ENCODE measurements around the gene DNAH8.

The DNAH8 gene

GRCh38 chr6:38837101-38837500 lies 122.0 kb downstream of the DNAH8 start:
- no peaks in the 10 kb centered on the region for H3K9me3 ChIP-seq (ENCODE audit: control insufficient read depth, insufficient read depth, low read length)
- no peaks in the 10 kb centered on the region for H3K36me3 ChIP-seq (ENCODE audit: insufficient read depth, low read length)
- H3K4me1 ChIP-seq (ENCODE audit: insufficient read depth, low read length): no peaks in the 10 kb centered on the region
- no peak overlapping the region for H3K9ac ChIP-seq (ENCODE audit: low read depth, low read length)

GRCh38 chr6:38843798-38844197 lies 128.7 kb downstream of the DNAH8 start:
- H3K9ac ChIP-seq (ENCODE audit: low read depth, low read length): no peak overlapping the region
- H3K4me1 ChIP-seq (ENCODE audit: insufficient read depth, low read length): no peaks in the 10 kb centered on the region
- H3K36me3 ChIP-seq (ENCODE audit: insufficient read depth, low read length): no peaks in the 10 kb centered on the region
- H3K9me3 ChIP-seq (ENCODE audit: control insufficient read depth, insufficient read depth, low read length): no peaks in the 10 kb centered on the region

- Histone ChIP-seq H3K36me3 (ENCODE audit: insufficient read depth, low read length) (no peaks in the 10 kb centered on the region), H3K4me1 (ENCODE audit: insufficient read depth, low read length) (no peaks in the 10 kb centered on the region), H3K9me3 (ENCODE audit: control insufficient read depth, insufficient read depth, low read length) (no peaks in the 10 kb centered on the region), H3K9ac (ENCODE audit: low read depth, low read length) (no peak overlapping the region)
Observed at GRCh38 chr6:38845931-38846330, 130.8 kb downstream of the DNAH8 start.

- no peaks in the 10 kb centered on the region for H3K36me3 ChIP-seq (ENCODE audit: insufficient read depth, low read length)
- H3K9me3 ChIP-seq (ENCODE audit: control insufficient read depth, insufficient read depth, low read length): no peaks in the 10 kb centered on the region
- H3K9ac ChIP-seq (ENCODE audit: low read depth, low read length): no peak overlapping the region
- H3K4me1 ChIP-seq (ENCODE audit: insufficient read depth, low read length): no peaks in the 10 kb centered on the region
Observed at GRCh38 chr6:38846361-38846760, 131.2 kb downstream of the DNAH8 start.

- Histone ChIP-seq H3K36me3 (ENCODE audit: insufficient read depth, low read length) (no peaks in the 10 kb centered on the region), H3K4me1 (ENCODE audit: insufficient read depth, low read length) (no peaks in the 10 kb centered on the region)
Observed at GRCh38 chr6:38846844-38847243, 131.7 kb downstream of the DNAH8 start.

GRCh38 chr6:38847497-38847896 lies 132.4 kb downstream of the DNAH8 start:
- no peaks in the 10 kb centered on the region for H3K4me1 ChIP-seq (ENCODE audit: insufficient read depth, low read length)
- no peaks in the 10 kb centered on the region for H3K9me3 ChIP-seq (ENCODE audit: control insufficient read depth, insufficient read depth, low read length)
- H3K9ac ChIP-seq (ENCODE audit: low read depth, low read length): no peak overlapping the region
- H3K36me3 ChIP-seq (ENCODE audit: insufficient read depth, low read length): no peaks in the 10 kb centered on the region

More at GRCh38 chr6:38846844-38847243, 131.7 kb downstream of the DNAH8 start:
- H3K9ac ChIP-seq (ENCODE audit: low read depth, low read length): no peak overlapping the region
- no peaks in the 10 kb centered on the region for H3K9me3 ChIP-seq (ENCODE audit: control insufficient read depth, insufficient read depth, low read length)

- Histone ChIP-seq H3K36me3 (ENCODE audit: insufficient read depth, low read length) (no peaks in the 10 kb centered on the region), H3K4me1 (ENCODE audit: insufficient read depth, low read length) (peaks cover 7% of the 10 kb centered on the region; the same call in 1 of the 2 replicates), H3K9me3 (ENCODE audit: control insufficient read depth, insufficient read depth, low read length) (no peaks in the 10 kb centered on the region), H3K9ac (ENCODE audit: low read depth, low read length) (no peak overlapping the region)
Observed at GRCh38 chr6:38848760-38849159, 133.6 kb downstream of the DNAH8 start.

GRCh38 chr6:38852215-38852614 lies 137.1 kb downstream of the DNAH8 start:
- no peaks in the 10 kb centered on the region for H3K36me3 ChIP-seq (ENCODE audit: insufficient read depth, low read length)
- H3K4me1 ChIP-seq (ENCODE audit: insufficient read depth, low read length): peaks cover 7% of the 10 kb centered on the region; the same call in 1 of the 2 replicates
- H3K9ac ChIP-seq (ENCODE audit: low read depth, low read length): no peak overlapping the region
- no peaks in the 10 kb centered on the region for H3K9me3 ChIP-seq (ENCODE audit: control insufficient read depth, insufficient read depth, low read length)

GRCh38 chr6:38853236-38853635 lies 138.1 kb downstream of the DNAH8 start:
- Histone ChIP-seq H3K4me1 (ENCODE audit: insufficient read depth, low read length) (peaks cover 7% of the 10 kb centered on the region; the same call in 1 of the 2 replicates), H3K36me3 (ENCODE audit: insufficient read depth, low read length) (no peaks in the 10 kb centered on the region), H3K9me3 (ENCODE audit: control insufficient read depth, insufficient read depth, low read length) (no peaks in the 10 kb centered on the region), H3K9ac (ENCODE audit: low read depth, low read length) (no peak overlapping the region)

- Histone ChIP-seq H3K4me1 (ENCODE audit: insufficient read depth, low read length) (peaks cover 7% of the 10 kb centered on the region; the same call in 1 of the 2 replicates), H3K9ac (ENCODE audit: low read depth, low read length) (no peak overlapping the region), H3K9me3 (ENCODE audit: control insufficient read depth, insufficient read depth, low read length) (no peaks in the 10 kb centered on the region), H3K36me3 (ENCODE audit: insufficient read depth, low read length) (no peaks in the 10 kb centered on the region)
Observed at GRCh38 chr6:38856492-38856891, 141.4 kb downstream of the DNAH8 start.

- H3K9me3 ChIP-seq (ENCODE audit: control insufficient read depth, insufficient read depth, low read length): no peaks in the 10 kb centered on the region
- peaks cover 7% of the 10 kb centered on the region; the same call in 1 of the 2 replicates for H3K4me1 ChIP-seq (ENCODE audit: insufficient read depth, low read length)
- no peaks in the 10 kb centered on the region for H3K36me3 ChIP-seq (ENCODE audit: insufficient read depth, low read length)
- H3K9ac ChIP-seq (ENCODE audit: low read depth, low read length): no peak overlapping the region
Observed at GRCh38 chr6:38857815-38858214, 142.7 kb downstream of the DNAH8 start.

GRCh38 chr6:38860041-38860440 lies 144.9 kb downstream of the DNAH8 start:
- H3K4me1 ChIP-seq (ENCODE audit: insufficient read depth, low read length): no peaks in the 10 kb centered on the region
- no peaks in the 10 kb centered on the region for H3K36me3 ChIP-seq (ENCODE audit: insufficient read depth, low read length)
- H3K9ac ChIP-seq (ENCODE audit: low read depth, low read length): no peak overlapping the region
- no peaks in the 10 kb centered on the region for H3K9me3 ChIP-seq (ENCODE audit: control insufficient read depth, insufficient read depth, low read length)

GRCh38 chr6:38861926-38862401 lies 146.9 kb downstream of the DNAH8 start:
- H3K9me3 ChIP-seq (ENCODE audit: control insufficient read depth, insufficient read depth, low read length): no peaks in the 10 kb centered on the region
- no peak overlapping the region for H3K9ac ChIP-seq (ENCODE audit: low read depth, low read length)
- H3K4me1 ChIP-seq (ENCODE audit: insufficient read depth, low read length): no peaks in the 10 kb centered on the region
- H3K36me3 ChIP-seq (ENCODE audit: insufficient read depth, low read length): no peaks in the 10 kb centered on the region

- no peak overlapping the region for H3K9ac ChIP-seq (ENCODE audit: low read depth, low read length)
- no peaks in the 10 kb centered on the region for H3K4me1 ChIP-seq (ENCODE audit: insufficient read depth, low read length)
- H3K9me3 ChIP-seq (ENCODE audit: control insufficient read depth, insufficient read depth, low read length): no peaks in the 10 kb centered on the region
- no peaks in the 10 kb centered on the region for H3K36me3 ChIP-seq (ENCODE audit: insufficient read depth, low read length)
Observed at GRCh38 chr6:38865521-38866174, 150.5 kb downstream of the DNAH8 start.

- H3K36me3 ChIP-seq (ENCODE audit: insufficient read depth, low read length): no peaks in the 10 kb centered on the region
- no peaks in the 10 kb centered on the region for H3K9me3 ChIP-seq (ENCODE audit: control insufficient read depth, insufficient read depth, low read length)
- H3K9ac ChIP-seq (ENCODE audit: low read depth, low read length): no peak overlapping the region
- no peaks in the 10 kb centered on the region for H3K4me1 ChIP-seq (ENCODE audit: insufficient read depth, low read length)
Observed at GRCh38 chr6:38867726-38868125, 152.6 kb downstream of the DNAH8 start.

All from ES-I3 (cell line).